Activated CD4-positive, alpha-beta T cell treated with anti-CD3 and anti-CD28 coated beads for 1 hour (primary cell): Measurements from ENCODE around the gene PELI1.
"Not testable (repeated sequence)": the region's sequence is repeated elsewhere in the genome, so short reads cannot be mapped to it uniquely, and the experiment has no call there.

Experiments used
- DNase-seq: peaks from one replicate; pipeline ENCODE4 v3.0.0-alpha.2; 2020

The PELI1 gene

GRCh38 chr2:64079688-64080087 is 64.5 kb downstream of the PELI1 start:
- DNase-seq, result not testable (repeated sequence)

GRCh38 chr2:64076828-64077227 is 67.4 kb downstream of the PELI1 start:
- DNase-seq, result not testable (repeated sequence)

- DNase-seq, result not testable (repeated sequence)
Measured at GRCh38 chr2:64074616-64075015, 69.6 kb downstream of the PELI1 start.

- DNase-seq, result no peak
Measured at GRCh38 chr2:64067326-64067725, 76.9 kb downstream of the PELI1 start.

GRCh38 chr2:64065516-64065915 is 78.7 kb downstream of the PELI1 start:
- no peak for DNase-seq

GRCh38 chr2:64063924-64064331 is 80.3 kb downstream of the PELI1 start:
- no peak for DNase-seq

GRCh38 chr2:64063454-64063853 is 80.8 kb downstream of the PELI1 start:
- no peak for DNase-seq

GRCh38 chr2:64062840-64063239 is 81.4 kb downstream of the PELI1 start:
- no peak for DNase-seq

GRCh38 chr2:64059270-64059669 is 85.0 kb downstream of the PELI1 start:
- no peak for DNase-seq

GRCh38 chr2:64056021-64056420 is 88.2 kb downstream of the PELI1 start:
- no peak for DNase-seq

GRCh38 chr2:64054161-64054915 is 89.9 kb downstream of the PELI1 start:
- DNase-seq, result no peak

GRCh38 chr2:64052463-64053241 is 91.6 kb downstream of the PELI1 start:
- no peak for DNase-seq

- DNase-seq, result peak; percentile 61
Measured at GRCh38 chr2:64049633-64050220, 94.5 kb downstream of the PELI1 start.

GRCh38 chr2:64045938-64046337 is 98.3 kb downstream of the PELI1 start:
- DNase-seq, result no peak
